Right lobe of liver (tissue), 4 donors: ENCODE results near the gene PRKN.

Experiments
- POLR2A ChIP-seq: fragments of 450-650 bp; IDR thresholded peaks from one replicate; pipeline ENCODE4 v1.6.1; 2017; ENCODE audit warnings: antibody characterized with exemption, mild to moderate bottlenecking
- TF ChIP-seq, protein P1 (sequence below), 4 donors: fragments of 200-600 bp in 3 of 4; fragments of 450-650 bp in 1 of 4; IDR thresholded peaks; one replicate each; pipeline versions ENCODE4 v1.5.1 to v1.8.0; 2016 to 2022; ENCODE audit warnings: antibody characterized with exemption in 4 of 4, mild to moderate bottlenecking in 2 of 4
- donor health status: DM: no; HTN: no; CAD: no.
- donor health status: DM: no; HTN: no; CAD: no.
- donor health status: DM: no; HTN: yes; CAD: no.

DNA sequence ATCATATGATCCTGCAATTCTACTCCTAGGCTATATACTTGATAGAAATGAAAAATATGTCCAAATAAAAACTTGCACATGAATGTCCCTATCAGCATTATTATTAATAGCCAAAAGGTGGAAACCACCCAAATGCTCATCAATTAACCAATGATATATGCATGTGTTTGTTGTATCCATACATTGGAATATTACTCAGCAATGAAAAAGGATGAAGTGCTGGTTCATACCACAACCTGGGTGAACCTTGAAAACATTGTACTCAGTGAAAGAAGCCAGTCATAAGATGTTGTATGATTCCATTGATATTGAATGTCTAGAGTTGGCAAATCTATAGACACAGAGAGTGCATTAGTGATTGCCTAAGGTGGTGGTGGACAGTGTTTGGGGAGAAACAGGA lies 267.6 kb downstream of the PRKN start:
- TF ChIP-seq POLR2A = no peak
- TF ChIP-seq, protein P1, sequence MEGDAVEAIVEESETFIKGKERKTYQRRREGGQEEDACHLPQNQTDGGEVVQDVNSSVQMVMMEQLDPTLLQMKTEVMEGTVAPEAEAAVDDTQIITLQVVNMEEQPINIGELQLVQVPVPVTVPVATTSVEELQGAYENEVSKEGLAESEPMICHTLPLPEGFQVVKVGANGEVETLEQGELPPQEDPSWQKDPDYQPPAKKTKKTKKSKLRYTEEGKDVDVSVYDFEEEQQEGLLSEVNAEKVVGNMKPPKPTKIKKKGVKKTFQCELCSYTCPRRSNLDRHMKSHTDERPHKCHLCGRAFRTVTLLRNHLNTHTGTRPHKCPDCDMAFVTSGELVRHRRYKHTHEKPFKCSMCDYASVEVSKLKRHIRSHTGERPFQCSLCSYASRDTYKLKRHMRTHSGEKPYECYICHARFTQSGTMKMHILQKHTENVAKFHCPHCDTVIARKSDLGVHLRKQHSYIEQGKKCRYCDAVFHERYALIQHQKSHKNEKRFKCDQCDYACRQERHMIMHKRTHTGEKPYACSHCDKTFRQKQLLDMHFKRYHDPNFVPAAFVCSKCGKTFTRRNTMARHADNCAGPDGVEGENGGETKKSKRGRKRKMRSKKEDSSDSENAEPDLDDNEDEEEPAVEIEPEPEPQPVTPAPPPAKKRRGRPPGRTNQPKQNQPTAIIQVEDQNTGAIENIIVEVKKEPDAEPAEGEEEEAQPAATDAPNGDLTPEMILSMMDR (IDR thresholded peaks at IDR 0.05) = no peak
